Measurements from ENCODE around the gene PEX14. TPM values are rescaled to one million over a fixed set of nuclear protein-coding genes. Genes with fewer than 3 reads are reported as not detected.

PEX14 gene
- total and polyA plus RNA-seq, 2 experiments from 2014 or later = 17.6 to 19.6 TPM

- no peak for ATAC-seq
- H3K36me3 Mint-ChIP-seq (ENCODE audit: low read depth) = no peaks in the 10 kb centered on the region; the same call in 2 of the 3 replicates
- no peak overlapping the region for H3K4me3 ChIP-seq
- peaks cover 10% of the 10 kb centered on the region; the same call in 1 of the 2 replicates for H4K20me1 ChIP-seq (replicated peaks; ENCODE audit: insufficient read depth)
- peaks cover 59% of the 10 kb centered on the region for H3K4me1 Mint-ChIP-seq
- H2AFZ ChIP-seq = no peak overlapping the region
- H3K27me3 ChIP-seq (ENCODE audit: insufficient read depth) = no peaks in the 10 kb centered on the region
- peaks cover 52% of the 10 kb centered on the region for H3K79me2 ChIP-seq (replicated peaks; ENCODE audit: insufficient read depth)
- no peaks in the 10 kb centered on the region for H3K36me3 ChIP-seq (ENCODE audit: insufficient read depth)
- no peak overlapping the region for H3K27ac Mint-ChIP-seq
- TF ChIP-seq CREB1 (CRISPR knock-in tag; IDR thresholded peaks at IDR 0.05; ENCODE audit: low read depth) (no peak), STAT1 (IDR thresholded peaks at IDR 0.05; ENCODE audit: unreplicated experiment) (no peak), EZH2phosphoT487 (IDR thresholded peaks at IDR 0.05; ENCODE audit: unreplicated experiment) (no peak)
- TF ChIP-seq, protein P1, sequence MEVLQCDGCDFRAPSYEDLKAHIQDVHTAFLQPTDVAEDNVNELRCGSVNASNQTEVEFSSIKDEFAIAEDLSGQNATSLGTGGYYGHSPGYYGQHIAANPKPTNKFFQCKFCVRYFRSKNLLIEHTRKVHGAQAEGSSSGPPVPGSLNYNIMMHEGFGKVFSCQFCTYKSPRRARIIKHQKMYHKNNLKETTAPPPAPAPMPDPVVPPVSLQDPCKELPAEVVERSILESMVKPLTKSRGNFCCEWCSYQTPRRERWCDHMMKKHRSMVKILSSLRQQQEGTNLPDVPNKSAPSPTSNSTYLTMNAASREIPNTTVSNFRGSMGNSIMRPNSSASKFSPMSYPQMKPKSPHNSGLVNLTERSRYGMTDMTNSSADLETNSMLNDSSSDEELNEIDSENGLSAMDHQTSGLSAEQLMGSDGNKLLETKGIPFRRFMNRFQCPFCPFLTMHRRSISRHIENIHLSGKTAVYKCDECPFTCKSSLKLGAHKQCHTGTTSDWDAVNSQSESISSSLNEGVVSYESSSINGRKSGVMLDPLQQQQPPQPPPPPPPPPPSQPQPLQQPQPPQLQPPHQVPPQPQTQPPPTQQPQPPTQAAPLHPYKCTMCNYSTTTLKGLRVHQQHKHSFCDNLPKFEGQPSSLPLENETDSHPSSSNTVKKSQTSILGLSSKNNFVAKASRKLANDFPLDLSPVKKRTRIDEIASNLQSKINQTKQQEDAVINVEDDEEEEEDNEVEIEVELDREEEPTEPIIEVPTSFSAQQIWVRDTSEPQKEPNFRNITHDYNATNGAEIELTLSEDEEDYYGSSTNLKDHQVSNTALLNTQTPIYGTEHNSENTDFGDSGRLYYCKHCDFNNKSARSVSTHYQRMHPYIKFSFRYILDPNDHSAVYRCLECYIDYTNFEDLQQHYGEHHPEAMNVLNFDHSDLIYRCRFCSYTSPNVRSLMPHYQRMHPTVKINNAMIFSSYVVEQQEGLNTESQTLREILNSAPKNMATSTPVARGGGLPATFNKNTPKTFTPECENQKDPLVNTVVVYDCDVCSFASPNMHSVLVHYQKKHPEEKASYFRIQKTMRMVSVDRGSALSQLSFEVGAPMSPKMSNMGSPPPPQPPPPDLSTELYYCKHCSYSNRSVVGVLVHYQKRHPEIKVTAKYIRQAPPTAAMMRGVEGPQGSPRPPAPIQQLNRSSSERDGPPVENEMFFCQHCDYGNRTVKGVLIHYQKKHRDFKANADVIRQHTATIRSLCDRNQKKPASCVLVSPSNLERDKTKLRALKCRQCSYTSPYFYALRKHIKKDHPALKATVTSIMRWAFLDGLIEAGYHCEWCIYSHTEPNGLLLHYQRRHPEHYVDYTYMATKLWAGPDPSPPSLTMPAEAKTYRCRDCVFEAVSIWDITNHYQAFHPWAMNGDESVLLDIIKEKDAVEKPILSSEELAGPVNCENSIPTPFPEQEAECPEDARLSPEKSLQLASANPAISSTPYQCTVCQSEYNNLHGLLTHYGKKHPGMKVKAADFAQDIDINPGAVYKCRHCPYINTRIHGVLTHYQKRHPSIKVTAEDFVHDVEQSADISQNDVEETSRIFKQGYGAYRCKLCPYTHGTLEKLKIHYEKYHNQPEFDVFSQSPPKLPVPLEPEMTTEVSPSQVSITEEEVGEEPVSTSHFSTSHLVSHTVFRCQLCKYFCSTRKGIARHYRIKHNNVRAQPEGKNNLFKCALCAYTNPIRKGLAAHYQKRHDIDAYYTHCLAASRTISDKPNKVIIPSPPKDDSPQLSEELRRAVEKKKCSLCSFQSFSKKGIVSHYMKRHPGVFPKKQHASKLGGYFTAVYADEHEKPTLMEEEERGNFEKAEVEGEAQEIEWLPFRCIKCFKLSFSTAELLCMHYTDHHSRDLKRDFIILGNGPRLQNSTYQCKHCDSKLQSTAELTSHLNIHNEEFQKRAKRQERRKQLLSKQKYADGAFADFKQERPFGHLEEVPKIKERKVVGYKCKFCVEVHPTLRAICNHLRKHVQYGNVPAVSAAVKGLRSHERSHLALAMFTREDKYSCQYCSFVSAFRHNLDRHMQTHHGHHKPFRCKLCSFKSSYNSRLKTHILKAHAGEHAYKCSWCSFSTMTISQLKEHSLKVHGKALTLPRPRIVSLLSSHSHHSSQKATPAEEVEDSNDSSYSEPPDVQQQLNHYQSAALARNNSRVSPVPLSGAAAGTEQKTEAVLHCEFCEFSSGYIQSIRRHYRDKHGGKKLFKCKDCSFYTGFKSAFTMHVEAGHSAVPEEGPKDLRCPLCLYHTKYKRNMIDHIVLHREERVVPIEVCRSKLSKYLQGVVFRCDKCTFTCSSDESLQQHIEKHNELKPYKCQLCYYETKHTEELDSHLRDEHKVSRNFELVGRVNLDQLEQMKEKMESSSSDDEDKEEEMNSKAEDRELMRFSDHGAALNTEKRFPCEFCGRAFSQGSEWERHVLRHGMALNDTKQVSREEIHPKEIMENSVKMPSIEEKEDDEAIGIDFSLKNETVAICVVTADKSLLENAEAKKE (CRISPR knock-in tag; IDR thresholded peaks at IDR 0.05) = no peak
- H3K27me3 Mint-ChIP-seq (ENCODE audit: insufficient read depth, low read depth, poor library complexity) = no peaks in the 10 kb centered on the region
- no peaks in the 10 kb centered on the region for H3K9me3 Mint-ChIP-seq
- H3K4me2 ChIP-seq = no peak overlapping the region
- no peaks in the 10 kb centered on the region for H3K9me2 ChIP-seq (ENCODE audit: insufficient read depth)
- DNase-seq (ENCODE audit: low spot score) = no peak
- H3K27ac ChIP-seq (ENCODE audit: low read depth) = no peak overlapping the region
- H3F3A ChIP-seq (replicated peaks; ENCODE audit: low read depth) = no peaks in the 10 kb centered on the region; the same call in 1 of the 2 replicates
- H3K4me3 Mint-ChIP-seq = no peak overlapping the region; the same call in 2 of the 3 replicates
- H3K4me1 ChIP-seq (ENCODE audit: insufficient read depth) = peaks cover 46% of the 10 kb centered on the region
Observed at GRCh38 chr1:10520952-10521351, 46.2 kb downstream of the PEX14 start.

DNA sequence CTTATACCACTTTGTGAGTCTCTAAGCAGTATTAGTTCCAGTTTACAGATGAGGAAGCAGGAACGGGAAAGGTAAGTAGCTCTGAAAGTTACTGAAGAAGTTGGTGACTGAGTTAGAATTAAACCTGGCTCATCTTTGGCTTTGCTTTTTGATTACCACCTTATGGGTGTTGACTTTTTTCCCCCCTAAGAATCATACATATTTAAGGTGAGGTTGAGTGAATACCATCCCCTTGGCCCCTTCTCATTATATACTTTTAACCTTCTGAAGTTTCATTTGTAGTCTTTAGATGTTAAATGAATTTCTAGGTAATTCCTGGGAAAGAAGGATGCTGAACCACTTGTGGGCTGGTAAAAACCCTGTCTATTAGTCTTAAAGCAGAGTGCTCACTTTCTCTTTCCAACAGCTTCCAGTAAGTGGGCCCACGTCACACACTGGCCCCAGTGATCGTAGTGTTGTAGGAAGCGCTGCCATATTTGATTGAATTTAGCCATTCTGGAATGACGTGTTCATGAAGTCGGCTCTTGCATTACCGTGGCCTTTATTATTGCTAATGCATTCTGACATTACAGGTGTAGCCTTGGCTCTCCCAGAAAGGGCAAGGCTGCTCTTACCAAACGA is 46.9 kb downstream of the PEX14 start:
- peaks cover 52% of the 10 kb centered on the region for H3K4me1 Mint-ChIP-seq
- ATAC-seq (no peak), DNase-seq (ENCODE audit: low spot score) (no peak)
- no peaks in the 10 kb centered on the region for H3K27me3 Mint-ChIP-seq (ENCODE audit: insufficient read depth, low read depth, poor library complexity)
- no peak overlapping the region for H3K4me3 Mint-ChIP-seq
- H3K36me3 Mint-ChIP-seq (ENCODE audit: low read depth) = no peaks in the 10 kb centered on the region; the same call in 2 of the 3 replicates
- Histone ChIP-seq H3F3A (replicated peaks; ENCODE audit: low read depth) (no peaks in the 10 kb centered on the region; the same call in 1 of the 2 replicates), H3K27me3 (ENCODE audit: insufficient read depth) (no peaks in the 10 kb centered on the region), H3K79me2 (replicated peaks; ENCODE audit: insufficient read depth) (peaks cover 47% of the 10 kb centered on the region), H2AFZ (no peak overlapping the region), H3K36me3 (ENCODE audit: insufficient read depth) (no peaks in the 10 kb centered on the region), H3K4me2 (no peak overlapping the region), H4K20me1 (replicated peaks; ENCODE audit: insufficient read depth) (peaks cover 5% of the 10 kb centered on the region; the same call in 1 of the 2 replicates), H3K27ac (ENCODE audit: low read depth) (no peak overlapping the region), H3K4me3 (no peak overlapping the region), H3K4me1 (ENCODE audit: insufficient read depth) (peaks cover 43% of the 10 kb centered on the region), H3K9me2 (ENCODE audit: insufficient read depth) (no peaks in the 10 kb centered on the region)
- no peak overlapping the region for H3K27ac Mint-ChIP-seq
- no peaks in the 10 kb centered on the region for H3K9me3 Mint-ChIP-seq
- TF ChIP-seq CTCF (conservative IDR thresholded peaks at IDR 0.05; ENCODE audit: low read depth in 2 of 2) = no peak
- TF ChIP-seq ZNF114 (CRISPR knock-in tag; IDR thresholded peaks at IDR 0.05) = no peak
- TF ChIP-seq ETS1 (IDR thresholded peaks at IDR 0.05) = no peak
- TF ChIP-seq STAT1 (IDR thresholded peaks at IDR 0.05; ENCODE audit: unreplicated experiment) = no peak
- TF ChIP-seq JUNB (IDR thresholded peaks at IDR 0.05; ENCODE audit: unreplicated experiment) = no peak
- no peak for TF ChIP-seq ZNF331 (CRISPR knock-in tag; IDR thresholded peaks at IDR 0.05; ENCODE audit: low read depth)

Measured in GM23338 (cell line).